Right lobe of liver (tissue), 6 donors: ENCODE results near the gene NPIPB9. TPM values are rescaled to one million over a fixed set of nuclear protein-coding genes. Genes with fewer than 3 reads are reported as not detected.
"Not testable (repeated sequence)": the region's sequence is repeated elsewhere in the genome, so short reads cannot be mapped to it uniquely, and the experiment has no call there.

Source experiments
- ATAC-seq, 4 donors: fragments of 200-7000 bp; cut with Tn5 transposase; one replicate each; pipeline ENCODE4 v1.9.1; 2020; ENCODE audit warnings: mild to moderate bottlenecking in 4 of 4, moderate library complexity in 4 of 4
- DNase-seq, 3 donors: peaks; one replicate each; pipeline ENCODE4 v3.0.0-alpha.2; 2020
- H3K27ac ChIP-seq, 3 donors: fragments of 200-600 bp; one replicate each; pipeline ENCODE4 v1.8.0; 2022
- H3K27me3 ChIP-seq, 2 donors: fragments of 200-600 bp; one replicate each; pipeline ENCODE4 v1.8.0; 2022
- H3K36me3 ChIP-seq, 4 donors: fragments of 200-600 bp; sonication (generic) in 1 of 4; one replicate each; pipeline versions ENCODE4 v1.5.1 to v1.8.0; 2017 to 2022; ENCODE audit warnings: control low read depth in 1 of 4
- H3K4me1 ChIP-seq, 4 donors: fragments of 200-600 bp; sonication (generic) in 1 of 4; one replicate each; pipeline versions ENCODE4 v1.5.1 to v1.8.0; 2017 to 2022; ENCODE audit warnings: control low read depth in 1 of 4
- H3K4me3 ChIP-seq, 3 donors: fragments of 200-600 bp; one replicate each; pipeline ENCODE4 v1.8.0; 2022
- H3K9me3 ChIP-seq, 4 donors: fragments of 200-600 bp; sonication (generic) in 1 of 4; one replicate each; pipeline versions ENCODE4 v1.5.1 to v1.8.0; 2017 to 2022; ENCODE audit warnings: control low read depth in 1 of 4
- POLR2A ChIP-seq: fragments of 450-650 bp; IDR thresholded peaks from one replicate; pipeline ENCODE4 v1.6.1; 2017; ENCODE audit warnings: antibody characterized with exemption, mild to moderate bottlenecking
- WGBS: methylation state at CpG from one replicate; pipeline ENCODE4 v1.1.6; 2018; ENCODE audit warnings: low coverage, low lambda C conversion rate; ENCODE audit not compliant: insufficient coverage; ENCODE audit errors: missing lambda C conversion rate; 5-methylcytosine and 5-hydroxymethylcytosine counted together
- intact Hi-C, 2 donors: fragments of 100-400 bp; cut with DNase I; formaldehyde crosslinking; loops; one replicate each; pipeline versions ENCODE4 v1.11.2 to v1.14.1; 2022
- microRNA-seq, 2 donors: library from miRNA; unstranded; fragments of <30 nt; microRNA quantifications; one replicate each; pipeline ENCODE4, GENCODE V29; 2019 to 2020
- small RNA-seq, 2 experiments: library from RNA; depleted of rRNA; stranded (forward); fragments of <200 nt; gene quantifications; one replicate each; pipeline ENCODE3, GENCODE V24; 2016
- total RNA-seq, 6 experiments: library from RNA; depleted of rRNA in 2 of 6; stranded (reverse); fragments of >200 nt in 2 of 6; fragmentation: NEBNext Ultra II Directional in 3 of 6; extraction: Animal tissue kit (Norgen Biotek cat#: 25700) in 3 of 6; gene quantifications; one replicate each; pipeline versions ENCODE4 v1.1.0 to v1.2.4, GENCODE V29; 2016 to 2023
- TF ChIP-seq, protein P1 (sequence below), 4 donors: fragments of 200-600 bp in 3 of 4; fragments of 450-650 bp in 1 of 4; IDR thresholded peaks; one replicate each; pipeline versions ENCODE4 v1.5.1 to v1.8.0; 2016 to 2022; ENCODE audit warnings: antibody characterized with exemption in 4 of 4, mild to moderate bottlenecking in 2 of 4
- donor health status: DM: no; HTN: yes; CAD: no.
- donor health status: DM: no; HTN: no; CAD: no.
- donor health status: DM: no; HTN: no; CAD: no.
- donor health status: DM: no; HTN: yes; CAD: no.
- donor health status: DM: no; HTN: yes; CAD: no.

The NPIPB9 gene
- total RNA-seq, 6 experiments from 2014 or later = 0.40 to 3.4 (median 0.91) TPM

DNA sequence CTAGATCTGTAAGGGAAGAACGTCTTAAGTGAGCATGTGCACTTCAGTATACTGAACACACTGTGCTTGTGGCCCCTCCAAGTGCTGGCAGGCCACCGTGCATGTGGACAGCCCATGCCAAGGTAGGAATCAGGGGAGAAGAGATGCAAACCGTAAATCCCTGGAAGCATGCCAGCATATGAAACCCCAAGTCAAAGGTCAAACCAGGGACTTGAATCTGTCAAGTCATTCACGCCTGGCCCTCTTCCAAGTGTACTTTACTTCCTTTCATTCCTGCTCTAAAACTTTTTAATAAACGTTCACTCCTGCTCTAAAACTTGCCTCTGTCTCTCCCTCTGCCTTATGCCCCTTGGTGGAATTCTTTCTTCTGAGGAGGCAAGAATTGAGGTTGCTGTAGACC is 68.4 kb downstream of the NPIPB9 start:
- Histone ChIP-seq H3K4me1 (peaks cover 0 to 34% (median 7%) of the 10 kb centered on the region in 4 donors), H3K27ac (peak overlapping the region in 2 of 3 donors; percentile 32 to 94), H3K9me3 (no peaks in the 10 kb centered on the region), H3K27me3 (no peaks in the 10 kb centered on the region), H3K36me3 (peaks cover 0 to 1% (median 0%) of the 10 kb centered on the region in 4 donors), H3K4me3 (no peak overlapping the region)
- peak in 2 of 3 donors; percentile 35 to 66 for DNase-seq
- ATAC-seq = no peak
- WGBS = 24% methylated on average over 5 of the region's 5 CpGs
- intact Hi-C loops = no loop called here
- TF ChIP-seq, protein P1, sequence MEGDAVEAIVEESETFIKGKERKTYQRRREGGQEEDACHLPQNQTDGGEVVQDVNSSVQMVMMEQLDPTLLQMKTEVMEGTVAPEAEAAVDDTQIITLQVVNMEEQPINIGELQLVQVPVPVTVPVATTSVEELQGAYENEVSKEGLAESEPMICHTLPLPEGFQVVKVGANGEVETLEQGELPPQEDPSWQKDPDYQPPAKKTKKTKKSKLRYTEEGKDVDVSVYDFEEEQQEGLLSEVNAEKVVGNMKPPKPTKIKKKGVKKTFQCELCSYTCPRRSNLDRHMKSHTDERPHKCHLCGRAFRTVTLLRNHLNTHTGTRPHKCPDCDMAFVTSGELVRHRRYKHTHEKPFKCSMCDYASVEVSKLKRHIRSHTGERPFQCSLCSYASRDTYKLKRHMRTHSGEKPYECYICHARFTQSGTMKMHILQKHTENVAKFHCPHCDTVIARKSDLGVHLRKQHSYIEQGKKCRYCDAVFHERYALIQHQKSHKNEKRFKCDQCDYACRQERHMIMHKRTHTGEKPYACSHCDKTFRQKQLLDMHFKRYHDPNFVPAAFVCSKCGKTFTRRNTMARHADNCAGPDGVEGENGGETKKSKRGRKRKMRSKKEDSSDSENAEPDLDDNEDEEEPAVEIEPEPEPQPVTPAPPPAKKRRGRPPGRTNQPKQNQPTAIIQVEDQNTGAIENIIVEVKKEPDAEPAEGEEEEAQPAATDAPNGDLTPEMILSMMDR (IDR thresholded peaks at IDR 0.05) = no peak
- no peak for TF ChIP-seq POLR2A

DNA sequence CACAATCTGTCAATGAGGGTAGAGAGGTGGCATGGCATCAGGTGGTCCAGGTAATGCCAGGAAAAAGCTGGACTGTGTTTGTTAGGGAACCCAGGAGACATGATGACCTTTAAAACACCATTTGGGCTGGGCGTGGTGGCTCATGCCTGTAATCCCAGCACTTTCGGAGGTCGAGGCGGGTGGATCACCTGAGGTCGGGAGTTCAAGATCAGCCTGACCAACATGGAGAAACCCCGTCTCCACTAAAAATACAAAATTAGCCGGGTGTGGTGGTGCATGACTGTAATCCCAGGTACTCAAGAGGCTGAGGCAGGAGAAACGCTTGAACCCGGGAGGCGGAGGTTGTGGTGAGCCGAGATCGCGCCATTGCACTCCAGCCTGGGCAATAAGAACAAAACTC is 69.0 kb downstream of the NPIPB9 start:
- 67% methylated on average over 13 of the region's 13 CpGs for WGBS
- ATAC-seq, H3K9me3 ChIP-seq, H3K27me3 ChIP-seq, DNase-seq, H3K36me3 ChIP-seq, H3K4me3 ChIP-seq, intact Hi-C loops: not testable (repeated sequence)
- H3K4me1 ChIP-seq = peaks cover 0 to 39% (median 10%) of the 10 kb centered on the region in 4 donors
- peak overlapping the region in 2 of 3 donors; percentile 32 to 94 for H3K27ac ChIP-seq

DNA sequence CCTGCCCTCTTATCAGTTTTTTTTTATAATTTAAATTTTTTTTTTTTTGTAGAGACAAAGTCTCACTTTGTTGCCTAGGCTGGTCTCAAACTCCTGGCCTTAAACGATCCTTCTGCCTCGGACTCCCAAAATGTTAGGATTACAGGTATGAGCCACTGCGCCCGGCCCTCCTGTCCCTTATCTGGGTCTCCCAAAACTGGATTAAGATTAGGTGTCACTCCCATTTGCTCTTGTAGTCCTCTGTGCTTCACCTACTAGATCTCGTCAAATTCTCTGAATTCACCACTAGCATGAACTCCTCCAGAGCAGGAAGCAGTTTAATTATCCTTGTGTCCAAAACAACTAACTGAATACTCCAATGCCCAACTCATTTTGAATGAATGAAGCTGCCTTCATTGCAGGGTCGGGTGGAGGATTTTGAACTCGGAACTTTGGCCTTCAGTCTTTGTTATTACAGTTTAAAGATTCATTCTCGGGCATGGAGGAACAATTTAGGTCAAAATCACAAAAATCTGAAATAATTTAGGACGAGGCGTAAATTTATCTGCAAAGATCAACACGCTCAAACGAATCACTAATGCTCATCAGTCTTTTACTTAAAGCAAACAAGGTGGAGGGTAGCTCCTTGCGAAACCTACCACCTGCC is 70.4 kb downstream of the NPIPB9 start:
- Histone ChIP-seq H3K27me3 (no peaks in the 10 kb centered on the region), H3K27ac (peak overlapping the region; percentile 64 to 99 (median 94)), H3K4me1 (peaks cover 0 to 43% (median 12%) of the 10 kb centered on the region in 4 donors), H3K9me3 (no peaks in the 10 kb centered on the region), H3K36me3 (peaks cover 0 to 21% (median 8%) of the 10 kb centered on the region in 4 donors), H3K4me3 (peak overlapping the region; percentile 97 to 99 (median 99))
- TF ChIP-seq, protein P1 (IDR thresholded peaks at IDR 0.05) = no peak
- no peak for ATAC-seq
- no peak for DNase-seq
- intact Hi-C loops = no loop called here
- 18% methylated on average over 12 of the region's 13 CpGs for WGBS

Small RNA genes lying within 50 kb of the gene (microRNA-seq; reads per million reads assigned to microRNA genes)
- 0 reads per million in 2 donors for gene MIR6862-2

Small RNA genes lying within 50 kb of the gene (small RNA-seq; reads per million reads assigned to genes)
- 0 reads per million in 2 experiments for gene MIR6862-2

Other genes with a start within 250 kb of the NPIPB9 start
- gene IL27, start 245.0 kb upstream of the NPIPB9 start, total RNA-seq = 10 to 100 TPM in 1 of 6 experiments, 1 to 10 TPM in 5; 1.1 to 13.9 (median 3.3) TPM
- gene NUPR1, start 212.8 kb upstream of the NPIPB9 start, total RNA-seq = 100 to 1,000 TPM in 2 of 6 experiments, 10 to 100 TPM in 4; 33.4 to 188 (median 80.7) TPM
- gene SGF29, start 197.9 kb upstream of the NPIPB9 start, total RNA-seq = 10 to 100 TPM; 14.5 to 17.9 (median 15.4) TPM
- gene SULT1A2, start 154.7 kb upstream of the NPIPB9 start, total RNA-seq = 10 to 100 TPM; 10.1 to 48.3 (median 18.0) TPM
- gene SULT1A1, start 141.7 kb upstream of the NPIPB9 start, total RNA-seq = 100 to 1,000 TPM; 132 to 335 (median 207) TPM
- gene NPIPB8, start 113.7 kb upstream of the NPIPB9 start, total RNA-seq = 1 to 10 TPM in 1 of 6 experiments, under 1 TPM in 2, not detected in 3; 0.89 to 2.1 (median 0.93) TPM
- 100 to 1,000 TPM; 145 to 260 (median 203) TPM for gene EIF3C, start 40.3 kb upstream of the NPIPB9 start, total RNA-seq
- 10 to 100 TPM; 40.5 to 78.1 (median 57.2) TPM for gene ATXN2L, start 71.2 kb downstream of the NPIPB9 start, total RNA-seq
- gene TUFM, start 94.6 kb downstream of the NPIPB9 start, total RNA-seq = 100 to 1,000 TPM; 103 to 169 (median 141) TPM
- gene SH2B1, start 112.1 kb downstream of the NPIPB9 start, total RNA-seq = 10 to 100 TPM; 13.2 to 27.1 (median 20.6) TPM
- 1 to 10 TPM in 2 of 6 experiments, under 1 TPM in 4; 0.42 to 3.6 (median 0.77) TPM for gene ATP2A1, start 126.7 kb downstream of the NPIPB9 start, total RNA-seq
- gene RABEP2, start 173.5 kb downstream of the NPIPB9 start, total RNA-seq = 10 to 100 TPM in 2 of 6 experiments, 1 to 10 TPM in 4; 5.0 to 21.0 (median 9.1) TPM
- gene CD19, start 180.2 kb downstream of the NPIPB9 start, total RNA-seq = under 1 TPM in 1 of 6 experiments, not detected in 5; 0.10 TPM
- gene NFATC2IP, start 199.2 kb downstream of the NPIPB9 start, total RNA-seq = 10 to 100 TPM; 10.3 to 16.5 (median 13.1) TPM
- gene SPNS1, start 223.0 kb downstream of the NPIPB9 start, total RNA-seq = 10 to 100 TPM; 13.7 to 21.2 (median 17.7) TPM
- 1 to 10 TPM; 1.8 to 5.2 (median 3.1) TPM for gene LAT, start 233.3 kb downstream of the NPIPB9 start, total RNA-seq